ENCODE data around the gene CD48.

DNA sequence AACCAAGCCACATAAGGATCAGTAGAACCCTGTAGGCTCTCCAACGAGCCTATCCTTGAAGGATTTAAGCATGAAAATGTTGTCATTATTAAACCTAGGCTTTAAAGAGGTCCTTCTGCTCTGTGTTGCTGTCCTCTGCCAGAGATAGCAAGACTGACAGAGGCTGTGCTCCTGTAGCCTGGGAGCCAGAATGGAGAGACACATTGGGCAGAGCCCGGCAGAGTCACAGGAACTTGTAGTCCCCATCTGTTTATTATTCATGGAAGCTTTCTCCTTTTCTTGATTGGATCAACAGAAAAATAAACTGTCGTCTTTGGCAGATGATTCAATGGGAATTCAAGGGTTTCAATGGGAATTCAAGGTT lies 45.6 kb downstream of the CD48 start:
- TF ChIP-seq, protein P1, sequence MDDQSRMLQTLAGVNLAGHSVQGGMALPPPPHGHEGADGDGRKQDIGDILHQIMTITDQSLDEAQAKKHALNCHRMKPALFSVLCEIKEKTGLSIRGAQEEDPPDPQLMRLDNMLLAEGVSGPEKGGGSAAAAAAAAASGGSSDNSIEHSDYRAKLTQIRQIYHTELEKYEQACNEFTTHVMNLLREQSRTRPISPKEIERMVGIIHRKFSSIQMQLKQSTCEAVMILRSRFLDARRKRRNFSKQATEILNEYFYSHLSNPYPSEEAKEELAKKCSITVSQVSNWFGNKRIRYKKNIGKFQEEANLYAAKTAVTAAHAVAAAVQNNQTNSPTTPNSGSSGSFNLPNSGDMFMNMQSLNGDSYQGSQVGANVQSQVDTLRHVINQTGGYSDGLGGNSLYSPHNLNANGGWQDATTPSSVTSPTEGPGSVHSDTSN (IDR thresholded peaks at IDR 0.05) = no peak
- TF ChIP-seq, protein P2, sequence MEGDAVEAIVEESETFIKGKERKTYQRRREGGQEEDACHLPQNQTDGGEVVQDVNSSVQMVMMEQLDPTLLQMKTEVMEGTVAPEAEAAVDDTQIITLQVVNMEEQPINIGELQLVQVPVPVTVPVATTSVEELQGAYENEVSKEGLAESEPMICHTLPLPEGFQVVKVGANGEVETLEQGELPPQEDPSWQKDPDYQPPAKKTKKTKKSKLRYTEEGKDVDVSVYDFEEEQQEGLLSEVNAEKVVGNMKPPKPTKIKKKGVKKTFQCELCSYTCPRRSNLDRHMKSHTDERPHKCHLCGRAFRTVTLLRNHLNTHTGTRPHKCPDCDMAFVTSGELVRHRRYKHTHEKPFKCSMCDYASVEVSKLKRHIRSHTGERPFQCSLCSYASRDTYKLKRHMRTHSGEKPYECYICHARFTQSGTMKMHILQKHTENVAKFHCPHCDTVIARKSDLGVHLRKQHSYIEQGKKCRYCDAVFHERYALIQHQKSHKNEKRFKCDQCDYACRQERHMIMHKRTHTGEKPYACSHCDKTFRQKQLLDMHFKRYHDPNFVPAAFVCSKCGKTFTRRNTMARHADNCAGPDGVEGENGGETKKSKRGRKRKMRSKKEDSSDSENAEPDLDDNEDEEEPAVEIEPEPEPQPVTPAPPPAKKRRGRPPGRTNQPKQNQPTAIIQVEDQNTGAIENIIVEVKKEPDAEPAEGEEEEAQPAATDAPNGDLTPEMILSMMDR (IDR thresholded peaks at IDR 0.05) = no peak
- TF ChIP-seq FOXM1 (IDR thresholded peaks at IDR 0.05; ENCODE audit: low read depth) (no peak), EZH2phosphoT487 (IDR thresholded peaks at IDR 0.05; ENCODE audit: borderline replicate concordance, low read depth) (no peak), RFX5 (IDR thresholded peaks at IDR 0.05; ENCODE audit: low read length) (no peak), SIN3A (IDR thresholded peaks at IDR 0.05; ENCODE audit: borderline replicate concordance, low read depth, low read length) (no peak), YY1 (IDR thresholded peaks at IDR 0.05; ENCODE audit: low read depth) (no peak), RAD21 (IDR thresholded peaks at IDR 0.05; ENCODE audit: low read length) (no peak), CHD2 (IDR thresholded peaks at IDR 0.05; ENCODE audit: low read length, partially characterized antibody) (no peak)
- TF ChIP-seq, protein P3, sequence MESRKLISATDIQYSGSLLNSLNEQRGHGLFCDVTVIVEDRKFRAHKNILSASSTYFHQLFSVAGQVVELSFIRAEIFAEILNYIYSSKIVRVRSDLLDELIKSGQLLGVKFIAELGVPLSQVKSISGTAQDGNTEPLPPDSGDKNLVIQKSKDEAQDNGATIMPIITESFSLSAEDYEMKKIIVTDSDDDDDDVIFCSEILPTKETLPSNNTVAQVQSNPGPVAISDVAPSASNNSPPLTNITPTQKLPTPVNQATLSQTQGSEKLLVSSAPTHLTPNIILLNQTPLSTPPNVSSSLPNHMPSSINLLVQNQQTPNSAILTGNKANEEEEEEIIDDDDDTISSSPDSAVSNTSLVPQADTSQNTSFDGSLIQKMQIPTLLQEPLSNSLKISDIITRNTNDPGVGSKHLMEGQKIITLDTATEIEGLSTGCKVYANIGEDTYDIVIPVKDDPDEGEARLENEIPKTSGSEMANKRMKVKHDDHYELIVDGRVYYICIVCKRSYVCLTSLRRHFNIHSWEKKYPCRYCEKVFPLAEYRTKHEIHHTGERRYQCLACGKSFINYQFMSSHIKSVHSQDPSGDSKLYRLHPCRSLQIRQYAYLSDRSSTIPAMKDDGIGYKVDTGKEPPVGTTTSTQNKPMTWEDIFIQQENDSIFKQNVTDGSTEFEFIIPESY (IDR thresholded peaks at IDR 0.05; ENCODE audit: borderline replicate concordance, low read depth) = no peak
- TF ChIP-seq, protein P4, sequence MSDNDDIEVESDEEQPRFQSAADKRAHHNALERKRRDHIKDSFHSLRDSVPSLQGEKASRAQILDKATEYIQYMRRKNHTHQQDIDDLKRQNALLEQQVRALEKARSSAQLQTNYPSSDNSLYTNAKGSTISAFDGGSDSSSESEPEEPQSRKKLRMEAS (IDR thresholded peaks at IDR 0.05; ENCODE audit: low read depth) = no peak
- TF ChIP-seq, protein P5, sequence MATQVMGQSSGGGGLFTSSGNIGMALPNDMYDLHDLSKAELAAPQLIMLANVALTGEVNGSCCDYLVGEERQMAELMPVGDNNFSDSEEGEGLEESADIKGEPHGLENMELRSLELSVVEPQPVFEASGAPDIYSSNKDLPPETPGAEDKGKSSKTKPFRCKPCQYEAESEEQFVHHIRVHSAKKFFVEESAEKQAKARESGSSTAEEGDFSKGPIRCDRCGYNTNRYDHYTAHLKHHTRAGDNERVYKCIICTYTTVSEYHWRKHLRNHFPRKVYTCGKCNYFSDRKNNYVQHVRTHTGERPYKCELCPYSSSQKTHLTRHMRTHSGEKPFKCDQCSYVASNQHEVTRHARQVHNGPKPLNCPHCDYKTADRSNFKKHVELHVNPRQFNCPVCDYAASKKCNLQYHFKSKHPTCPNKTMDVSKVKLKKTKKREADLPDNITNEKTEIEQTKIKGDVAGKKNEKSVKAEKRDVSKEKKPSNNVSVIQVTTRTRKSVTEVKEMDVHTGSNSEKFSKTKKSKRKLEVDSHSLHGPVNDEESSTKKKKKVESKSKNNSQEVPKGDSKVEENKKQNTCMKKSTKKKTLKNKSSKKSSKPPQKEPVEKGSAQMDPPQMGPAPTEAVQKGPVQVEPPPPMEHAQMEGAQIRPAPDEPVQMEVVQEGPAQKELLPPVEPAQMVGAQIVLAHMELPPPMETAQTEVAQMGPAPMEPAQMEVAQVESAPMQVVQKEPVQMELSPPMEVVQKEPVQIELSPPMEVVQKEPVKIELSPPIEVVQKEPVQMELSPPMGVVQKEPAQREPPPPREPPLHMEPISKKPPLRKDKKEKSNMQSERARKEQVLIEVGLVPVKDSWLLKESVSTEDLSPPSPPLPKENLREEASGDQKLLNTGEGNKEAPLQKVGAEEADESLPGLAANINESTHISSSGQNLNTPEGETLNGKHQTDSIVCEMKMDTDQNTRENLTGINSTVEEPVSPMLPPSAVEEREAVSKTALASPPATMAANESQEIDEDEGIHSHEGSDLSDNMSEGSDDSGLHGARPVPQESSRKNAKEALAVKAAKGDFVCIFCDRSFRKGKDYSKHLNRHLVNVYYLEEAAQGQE (IDR thresholded peaks at IDR 0.05; ENCODE audit: low read depth, low read length) = no peak
